HG03520 (cell line): ENCODE measurements around the gene IPO9.
"Not testable (repeated sequence)": the region's sequence is repeated elsewhere in the genome, so short reads cannot be mapped to it uniquely, and the experiment has no call there.

Source experiments
- ATAC-seq: cut with Tn5 transposase; IDR thresholded peaks from one replicate; pipeline ENCODE4 v1.9.1; 2021; ENCODE audit warnings: mild to moderate bottlenecking, moderate library complexity; ENCODE audit not compliant: unreplicated experiment

IPO9 gene

GRCh38 chr1:201808633-201808990, 20.3 kb upstream of the IPO9 start:
- no peak for ATAC-seq

- ATAC-seq: no peak
Observed at GRCh38 chr1:201809876-201810275, 19.1 kb upstream of the IPO9 start.

DNA sequence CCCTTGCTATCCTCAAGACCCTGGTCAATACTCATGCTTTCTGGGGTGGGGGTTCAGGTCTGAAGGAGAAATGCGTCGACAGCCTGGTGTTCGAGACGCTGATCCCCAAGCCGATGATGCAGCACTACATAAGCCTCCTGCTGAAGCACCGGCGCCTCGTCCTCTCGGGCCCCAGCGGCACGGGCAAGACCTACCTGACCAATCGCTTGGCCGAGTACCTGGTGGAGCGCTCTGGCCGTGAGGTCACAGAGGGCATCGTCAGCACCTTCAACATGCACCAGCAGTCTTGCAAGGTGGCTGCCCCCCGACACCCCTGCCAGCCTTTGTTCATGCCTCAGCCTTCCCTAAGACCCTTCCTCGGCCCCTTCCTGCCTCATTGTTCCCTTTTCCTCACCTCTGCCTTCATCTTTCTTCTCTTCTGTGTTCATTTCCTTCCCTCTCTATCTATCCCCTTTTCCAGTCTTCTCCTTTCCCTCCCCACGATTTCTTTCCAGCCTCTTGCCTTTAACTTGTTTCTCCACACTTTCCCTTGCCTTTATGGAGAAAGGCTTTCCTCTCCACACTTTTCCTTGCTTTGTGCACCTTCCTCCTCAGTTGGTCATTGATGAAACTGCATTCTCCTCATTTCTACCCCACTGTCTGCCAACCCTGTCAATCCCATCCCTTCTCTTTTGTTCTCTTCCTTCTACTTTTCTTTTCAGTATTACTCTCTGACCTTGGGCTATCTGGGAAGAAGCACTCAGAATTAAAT, 18.3 kb upstream of the IPO9 start:
- ATAC-seq: no peak

DNA sequence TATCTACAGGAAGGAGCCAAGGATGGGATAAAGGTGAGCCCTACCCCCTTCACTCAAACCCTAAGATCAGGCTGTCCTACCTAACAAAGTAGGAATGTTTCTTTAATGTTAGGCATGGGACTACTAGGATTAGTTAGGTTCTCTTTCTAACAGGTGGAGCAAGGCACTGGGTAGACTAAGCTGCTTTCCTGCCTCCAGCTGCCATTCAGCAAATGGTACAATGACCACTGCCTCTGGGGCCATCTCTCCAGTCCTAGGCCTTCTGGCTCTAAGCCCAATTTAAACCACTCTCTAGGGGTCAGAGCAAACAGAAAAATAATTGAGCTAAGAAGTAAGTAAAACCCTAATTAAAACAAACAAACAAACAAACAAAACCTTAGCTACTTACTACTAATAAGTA, 15.7 kb upstream of the IPO9 start:
- no peak for ATAC-seq

- no peak for ATAC-seq
Observed at GRCh38 chr1:201816309-201816854, 12.6 kb upstream of the IPO9 start.

DNA sequence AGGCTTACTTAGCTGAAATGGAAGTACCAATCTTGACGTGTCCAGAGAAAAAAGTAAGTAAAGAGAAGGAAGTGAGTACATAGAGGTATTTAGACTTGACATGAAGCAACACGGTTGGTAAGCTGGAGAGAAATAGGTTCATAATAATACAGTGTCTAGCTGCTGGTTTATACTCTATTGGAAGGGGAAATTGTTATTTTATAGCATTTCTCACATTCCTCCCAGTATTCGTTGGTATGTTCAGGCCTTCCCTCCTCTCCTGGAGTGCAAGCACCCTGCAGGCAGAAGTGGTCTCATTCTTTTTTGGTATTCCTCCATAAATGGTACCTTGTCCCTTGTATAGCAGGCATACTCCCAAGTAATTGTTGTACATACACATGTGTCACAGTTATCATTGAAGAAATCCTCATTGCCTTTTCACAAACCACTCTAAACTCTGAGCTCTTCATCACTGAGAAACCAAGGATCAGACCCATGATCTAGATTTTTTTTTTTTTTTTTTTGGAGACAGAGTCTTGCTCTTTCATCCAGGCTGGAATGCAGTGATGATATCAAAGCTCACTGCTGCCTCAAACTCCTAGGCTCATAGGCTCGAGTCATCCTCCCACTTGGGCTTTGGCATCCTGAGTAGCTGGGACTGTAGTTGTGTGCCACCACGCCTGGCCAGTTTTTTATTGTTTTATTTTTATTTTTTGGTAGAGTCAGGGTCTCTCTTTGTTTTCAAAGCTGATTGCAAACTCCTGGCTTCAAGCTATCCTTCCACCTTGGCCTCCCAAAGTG, 9.8 kb upstream of the IPO9 start:
- no peak for ATAC-seq

- ATAC-seq: no peak
Observed at GRCh38 chr1:201820413-201820812, 8.5 kb upstream of the IPO9 start.

DNA sequence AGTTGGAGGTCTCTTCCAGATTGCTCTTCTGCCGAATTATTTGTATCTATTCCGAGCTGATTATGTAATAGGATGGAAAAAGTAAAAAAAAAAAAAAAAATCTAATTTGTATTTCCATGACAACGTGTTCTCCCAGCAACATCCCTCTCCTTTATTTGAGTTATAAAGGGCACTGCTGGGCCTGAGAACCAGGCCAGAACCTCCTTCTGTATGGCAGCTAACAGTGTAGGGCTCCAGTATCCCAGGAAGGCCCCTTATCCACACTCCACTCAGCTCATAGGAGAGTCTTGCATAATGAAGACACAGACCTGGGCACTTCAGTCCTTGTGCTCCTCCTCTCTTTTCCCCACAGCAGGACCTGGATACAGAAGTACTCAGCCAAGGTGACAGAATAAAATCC, 3.7 kb upstream of the IPO9 start:
- no peak for ATAC-seq

- no peak for ATAC-seq
Observed at GRCh38 chr1:201826830-201827229, 2.1 kb upstream of the IPO9 start.

DNA sequence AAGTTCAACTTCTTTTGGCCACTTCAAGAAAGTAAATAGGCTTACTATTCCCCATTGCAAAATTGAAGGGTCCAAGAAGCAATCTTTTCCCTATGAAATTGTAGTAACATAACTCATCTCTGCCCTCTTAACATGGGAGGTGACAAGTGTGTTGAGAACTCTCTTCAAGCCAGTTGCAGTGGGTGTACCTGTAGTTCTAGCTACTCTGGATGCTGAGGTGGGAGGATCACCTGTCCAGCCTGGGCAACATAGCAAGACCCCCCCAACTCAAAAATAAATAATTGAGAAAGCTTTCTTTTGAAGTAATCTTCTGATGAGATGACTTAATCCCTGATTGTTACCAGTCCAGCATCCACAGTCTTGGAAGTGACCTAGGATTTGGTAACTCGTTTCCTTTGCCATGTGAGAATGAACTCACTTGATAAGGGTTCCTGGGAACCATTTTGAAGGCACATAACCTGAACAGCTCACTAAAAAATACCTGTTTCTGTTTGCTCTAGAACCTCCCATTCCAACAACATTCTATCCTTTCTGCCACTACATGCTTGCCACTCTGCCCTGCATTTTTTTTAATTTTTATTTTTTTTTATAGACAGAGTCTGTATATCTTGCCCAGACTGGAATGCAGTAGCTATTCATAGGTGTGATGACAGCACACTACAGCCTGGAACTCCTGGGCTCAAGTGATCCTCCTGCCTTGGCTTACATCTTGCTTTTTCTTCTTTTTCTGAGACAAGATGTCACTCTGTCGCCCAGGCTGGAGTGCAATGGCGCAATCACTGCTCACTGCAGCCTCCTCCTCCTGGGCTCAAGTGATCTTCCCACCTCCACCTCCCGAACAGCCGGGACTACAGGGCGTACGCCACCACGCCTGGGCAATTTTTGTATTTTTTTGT, 1.4 kb upstream of the IPO9 start:
- ATAC-seq: no peak

- no peak for ATAC-seq
Observed at GRCh38 chr1:201828217-201828819, 639 bp upstream of the IPO9 start.

DNA sequence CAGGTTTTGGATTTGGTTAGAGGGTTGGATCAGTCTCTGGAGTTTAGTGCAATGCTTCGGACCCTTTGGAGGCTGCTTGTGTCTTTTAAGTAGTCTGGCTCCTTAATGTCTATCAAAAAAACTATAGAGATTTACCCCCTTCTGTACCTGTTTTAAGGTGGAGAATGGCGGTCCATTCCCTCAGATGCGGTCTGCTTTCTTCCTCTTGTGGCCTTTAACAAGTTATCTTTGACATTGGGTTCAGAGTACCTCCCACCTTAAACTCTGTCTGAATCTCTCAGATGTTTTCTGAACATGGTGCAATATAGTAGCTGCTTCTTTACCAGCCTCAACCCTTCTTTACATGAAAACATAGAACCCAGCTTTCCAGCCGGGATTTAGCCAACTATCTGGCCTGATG, 2.4 kb downstream of the IPO9 start:
- no peak for ATAC-seq

- no peak for ATAC-seq
Observed at GRCh38 chr1:201834621-201835020, 5.7 kb downstream of the IPO9 start.

- ATAC-seq: no peak
Observed at GRCh38 chr1:201838381-201838780, 9.4 kb downstream of the IPO9 start.

- ATAC-seq: not testable (repeated sequence)
Observed at GRCh38 chr1:201839089-201839488, 10.1 kb downstream of the IPO9 start.

DNA sequence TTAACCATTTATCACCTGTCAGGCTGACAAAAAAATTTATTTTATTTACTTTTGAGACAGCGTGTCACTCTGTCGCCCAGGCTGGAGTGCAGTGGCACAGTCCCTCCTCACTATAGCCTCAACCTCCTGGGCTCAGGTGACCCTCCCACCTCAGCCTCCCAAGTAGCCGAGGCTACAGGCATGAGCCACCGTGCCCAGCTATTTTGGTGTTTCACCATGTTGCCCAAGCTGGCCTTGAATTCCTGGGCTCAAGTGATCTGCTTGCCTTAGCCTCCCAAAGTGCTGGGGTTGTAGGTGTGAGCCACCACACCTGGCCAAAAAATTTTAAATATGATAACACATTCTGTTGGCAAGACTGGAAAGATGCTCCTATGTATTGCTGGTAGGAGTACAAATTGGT, 11.1 kb downstream of the IPO9 start:
- no peak for ATAC-seq

DNA sequence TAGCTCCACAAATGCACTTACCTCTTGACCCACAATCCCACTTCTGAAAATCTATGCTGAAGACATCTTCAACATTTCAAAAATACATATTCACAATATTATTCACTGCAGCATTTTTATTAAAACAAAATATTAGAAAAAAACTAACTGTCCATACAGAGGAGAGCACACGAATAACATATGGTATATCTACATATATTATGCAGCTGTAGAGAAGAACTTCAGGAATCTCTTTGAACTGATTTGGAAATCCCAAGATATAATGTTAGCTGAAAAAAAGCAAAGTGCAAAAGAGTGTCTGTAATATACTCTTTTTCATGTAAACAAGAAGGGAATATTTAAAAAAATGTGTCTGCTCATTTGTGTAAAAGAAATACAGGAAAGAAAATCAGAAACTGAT, 11.5 kb downstream of the IPO9 start:
- ATAC-seq: no peak

DNA sequence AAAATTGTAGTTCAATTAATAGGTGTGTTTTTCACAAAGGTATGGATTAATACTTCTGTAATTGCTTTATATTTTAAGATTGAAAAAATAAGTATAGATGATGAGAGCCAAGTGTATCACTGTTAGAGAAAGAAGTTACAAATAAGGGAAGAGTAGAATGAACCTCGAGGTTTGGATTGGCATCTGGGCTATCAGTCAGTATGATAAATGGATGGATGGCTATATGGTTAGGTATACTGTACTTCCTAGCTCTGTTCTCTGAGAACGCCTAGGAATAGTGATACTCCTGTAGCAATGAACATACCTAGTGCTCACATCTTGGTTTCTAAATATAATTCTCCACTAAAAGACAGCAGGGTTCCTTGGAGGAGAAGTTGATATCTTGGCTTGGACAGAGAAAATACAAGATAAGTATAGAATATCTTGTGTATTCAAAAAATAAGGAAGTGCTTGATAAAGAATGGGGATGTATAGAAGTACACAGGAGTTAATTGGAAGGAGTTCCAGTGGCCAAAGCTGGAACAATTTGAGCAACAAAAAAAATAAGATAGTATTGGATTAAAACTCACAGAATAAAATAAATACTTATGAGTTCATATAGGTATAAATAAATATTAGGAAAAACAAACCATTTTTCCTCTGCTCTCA, 12.4 kb downstream of the IPO9 start:
- ATAC-seq: no peak

DNA sequence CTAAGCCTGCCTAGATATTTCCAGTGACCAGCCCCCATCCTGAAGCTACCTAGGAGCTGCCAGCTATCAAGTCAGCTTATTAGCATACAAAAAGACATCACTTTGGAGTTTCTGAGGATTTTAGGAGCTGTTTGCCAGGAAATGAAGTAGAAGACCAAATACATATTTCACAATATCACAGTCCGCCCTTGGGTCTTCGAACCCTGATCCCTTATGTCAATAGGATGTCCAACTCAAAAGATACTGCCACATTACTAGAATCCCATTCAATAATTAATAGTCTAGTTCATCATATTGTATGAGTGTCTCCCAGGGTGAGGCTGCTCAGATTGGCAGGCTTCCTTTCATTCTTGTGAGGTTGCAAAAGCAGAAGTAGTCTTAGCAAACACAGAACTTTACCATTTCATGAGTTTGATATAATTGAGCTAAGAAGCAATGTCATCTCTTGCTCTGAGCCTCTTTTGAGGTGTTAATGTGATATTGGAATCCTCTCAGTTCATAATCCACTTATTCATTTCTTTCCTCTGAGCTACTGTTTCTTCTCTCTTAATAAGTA, 13.6 kb downstream of the IPO9 start:
- no peak for ATAC-seq
